HG03558 (cell line): ENCODE results near the gene RBM11.
"Not testable (repeated sequence)": the region's sequence is repeated elsewhere in the genome, so short reads cannot be mapped to it uniquely, and the experiment has no call there.

Experiments
- ATAC-seq: cut with Tn5 transposase; IDR thresholded peaks from one replicate; pipeline ENCODE4 v1.9.1; 2021; ENCODE audit warnings: moderate number of reproducible peaks; ENCODE audit not compliant: unreplicated experiment; ENCODE audit errors: extremely low read depth

Gene RBM11

GRCh38 chr21:14215971-14216641 lies at the start of gene RBM11:
Gene RBM11, plus strand, starts transcription at chr21:14216157. Its CDS starts 30 bp downstream, at chr21:14216187.
- ATAC-seq: peak; percentile 77

DNA sequence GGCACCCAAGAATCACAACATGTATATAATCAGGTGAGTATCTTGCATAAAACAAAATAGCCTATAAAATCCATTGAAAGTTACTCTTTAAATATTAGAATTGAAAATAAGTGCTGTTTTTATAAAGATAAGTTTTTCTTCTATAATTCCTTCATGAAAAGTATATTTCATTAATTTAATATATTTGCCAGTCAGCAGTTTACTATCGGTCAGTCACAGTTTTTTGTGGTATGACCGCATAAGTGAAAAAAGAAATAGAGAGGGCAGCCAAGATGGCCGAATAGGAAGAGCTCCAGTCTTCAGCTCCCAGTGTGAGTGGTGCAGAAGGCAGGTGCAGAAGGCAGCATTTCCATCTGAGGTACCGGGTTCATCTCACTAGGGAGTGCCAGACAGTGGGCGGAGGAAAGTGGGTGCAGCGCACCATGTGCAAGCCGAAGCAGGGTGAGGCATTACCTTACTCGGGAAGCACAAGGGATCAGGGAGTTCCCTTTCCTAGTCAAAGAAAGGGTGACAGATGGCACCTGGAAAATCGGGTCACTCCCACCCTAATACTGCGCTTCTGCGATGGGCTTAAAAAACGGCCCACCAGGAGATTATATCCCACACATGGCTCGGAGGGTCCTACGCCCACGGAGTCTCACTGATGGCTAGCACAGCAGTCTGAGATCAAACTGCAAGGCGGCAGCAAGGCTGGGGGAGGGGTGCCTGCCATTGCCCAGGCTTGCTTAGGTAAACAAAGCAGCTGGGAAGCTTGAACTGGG lies 49.3 kb upstream of the RBM11 start:
- ATAC-seq: not testable (repeated sequence)

DNA sequence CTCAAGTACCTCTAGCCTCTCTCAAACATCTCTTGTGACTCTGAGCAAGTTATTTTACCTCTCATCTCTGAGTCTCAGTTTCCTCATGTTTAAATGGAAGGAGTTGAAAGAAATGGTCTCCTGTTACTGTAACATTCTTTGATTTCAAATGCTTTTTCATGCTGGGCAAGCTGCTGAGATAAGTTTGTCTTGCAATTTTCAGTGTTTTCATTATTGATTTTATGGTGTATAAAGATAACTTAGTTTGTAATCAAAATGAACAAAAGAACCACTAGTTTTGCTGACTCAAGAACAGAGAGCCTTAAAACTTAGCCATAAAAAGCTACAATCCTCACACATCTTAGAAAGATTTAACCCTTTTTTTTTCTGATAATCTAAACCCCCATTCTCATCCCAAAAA lies 9.7 kb upstream of the RBM11 start:
- ATAC-seq: no peak

- ATAC-seq: no peak
Measured at GRCh38 chr21:14210738-14211137, 5.2 kb upstream of the RBM11 start, which contains the start of gene LIPI. Gene LIPI, minus strand, starts transcription at chr21:14210955. Its CDS starts 110 bp downstream, at chr21:14210845.

GRCh38 chr21:14213164-14213563 lies 2.8 kb upstream of the RBM11 start:
- no peak for ATAC-seq

- ATAC-seq: no peak
Measured at GRCh38 chr21:14223365-14223764, 7.4 kb downstream of the RBM11 start.

DNA sequence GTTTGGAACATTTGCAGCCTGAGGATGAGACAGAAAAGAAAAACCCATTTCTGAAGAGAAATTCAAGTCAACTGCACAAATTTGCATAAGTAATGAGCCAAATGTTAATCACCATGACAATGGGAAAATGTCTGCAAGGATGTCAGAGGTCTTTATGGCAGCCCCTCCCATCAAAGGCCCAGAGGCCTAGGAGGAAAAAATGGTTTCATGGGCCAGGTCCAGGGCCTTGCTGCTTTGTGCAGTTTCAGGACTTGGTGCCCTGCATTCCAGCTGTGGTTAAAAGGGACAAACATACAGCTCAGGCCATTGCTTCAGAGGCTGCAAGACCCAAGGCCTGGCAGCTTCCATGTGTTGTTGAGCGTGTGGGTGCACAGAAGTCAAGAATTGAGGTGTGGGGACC lies 13.4 kb downstream of the RBM11 start:
- no peak for ATAC-seq

DNA sequence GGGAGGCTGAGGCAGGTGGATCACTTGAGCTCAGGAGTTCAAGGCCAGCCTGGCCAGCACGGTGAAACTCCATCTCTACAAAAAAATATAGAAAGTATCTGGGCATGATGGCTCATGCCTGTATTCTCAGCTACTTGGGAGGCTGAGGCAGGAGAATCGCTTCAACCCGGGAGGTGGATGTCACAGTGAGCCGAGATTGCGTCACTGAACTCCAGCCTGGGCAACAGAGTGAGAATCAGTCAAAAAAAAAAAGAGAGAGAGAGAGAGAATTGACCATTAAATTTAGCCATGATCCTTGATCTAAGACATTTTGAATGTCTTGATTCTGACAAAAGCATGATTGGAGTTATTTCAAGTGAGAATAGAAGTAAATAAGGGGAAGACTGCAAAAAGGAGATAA lies 19.1 kb downstream of the RBM11 start:
- ATAC-seq: no peak

- no peak for ATAC-seq
Measured at GRCh38 chr21:14236180-14236579, 20.2 kb downstream of the RBM11 start.

DNA sequence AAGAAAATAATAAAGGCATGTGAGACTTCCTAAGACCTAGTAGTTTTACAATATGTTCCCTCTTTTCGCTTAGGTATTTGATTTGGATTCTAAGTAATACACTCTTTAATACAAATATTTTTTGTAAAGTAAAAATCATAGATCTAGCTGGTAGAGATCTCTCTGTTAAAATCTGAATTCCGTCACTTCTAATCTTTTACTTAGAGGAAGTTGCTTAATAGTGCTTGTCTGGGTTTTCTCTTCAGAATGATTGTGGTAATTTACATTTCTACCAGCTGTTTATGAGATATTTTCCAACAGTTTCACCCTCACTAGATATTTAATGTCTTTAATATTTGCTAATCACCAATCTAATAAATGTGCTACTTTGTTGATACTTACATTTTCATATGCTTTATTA lies 23.3 kb downstream of the RBM11 start:
- ATAC-seq: no peak

- no peak for ATAC-seq
Measured at GRCh38 chr21:14241297-14241696, 25.3 kb downstream of the RBM11 start.

GRCh38 chr21:14243461-14243860 lies 27.5 kb downstream of the RBM11 start:
- ATAC-seq: no peak

GRCh38 chr21:14243874-14244273 lies 27.9 kb downstream of the RBM11 start:
- ATAC-seq: no peak

DNA sequence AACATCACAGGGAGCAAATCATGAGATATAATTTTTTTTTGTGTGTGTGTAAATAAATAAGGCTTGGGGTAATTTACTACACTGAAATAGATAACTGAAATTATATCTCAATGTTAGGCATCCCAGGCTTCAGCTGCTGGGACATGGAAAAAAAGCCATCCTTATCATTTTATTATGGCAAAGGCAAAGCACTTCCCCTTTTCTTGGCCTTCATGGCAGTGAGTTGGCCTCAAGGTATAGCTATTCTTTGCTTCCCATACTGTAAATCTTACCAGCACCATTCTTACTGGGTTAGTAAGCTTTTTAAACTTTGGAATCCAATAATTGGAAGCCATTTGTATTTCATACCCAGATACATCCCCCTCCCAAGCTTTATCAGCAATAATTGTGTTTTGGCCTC lies 29.0 kb downstream of the RBM11 start:
- no peak for ATAC-seq

- no peak for ATAC-seq
Measured at GRCh38 chr21:14245711-14246110, 29.8 kb downstream of the RBM11 start.

GRCh38 chr21:14251336-14251735 lies 35.4 kb downstream of the RBM11 start:
- no peak for ATAC-seq

GRCh38 chr21:14259747-14260146 lies 43.8 kb downstream of the RBM11 start:
- no peak for ATAC-seq

DNA sequence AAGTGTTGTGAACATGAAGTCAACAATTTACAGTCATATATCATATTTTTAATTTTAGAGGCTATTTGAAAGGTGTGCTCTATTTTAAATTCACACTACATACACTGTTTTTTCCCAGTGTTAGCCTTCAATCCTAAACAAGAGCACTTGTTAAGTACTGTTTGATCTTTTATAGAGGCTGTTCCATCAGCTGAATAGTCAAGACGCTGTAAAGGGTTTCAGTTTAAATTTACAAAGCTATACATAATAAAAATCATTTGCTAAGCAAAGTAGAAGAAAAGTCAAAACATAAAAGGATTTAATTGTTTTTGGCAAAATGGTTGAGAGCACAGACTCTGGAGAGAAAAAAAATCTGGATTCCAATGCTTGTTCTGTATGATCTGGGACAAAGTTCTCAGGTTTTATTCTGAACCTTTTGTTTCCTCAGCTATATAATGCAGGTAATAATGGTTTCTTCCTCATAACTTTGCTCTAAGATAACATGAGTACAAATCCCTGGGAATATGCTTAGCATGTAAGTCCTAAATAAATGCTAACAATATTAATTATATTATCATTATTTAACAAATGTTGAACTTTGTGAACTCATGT lies 44.3 kb downstream of the RBM11 start:
- ATAC-seq: no peak

- no peak for ATAC-seq
Measured at GRCh38 chr21:14262039-14262438, 46.1 kb downstream of the RBM11 start.

GRCh38 chr21:14263879-14264278 lies 47.9 kb downstream of the RBM11 start:
- no peak for ATAC-seq

DNA sequence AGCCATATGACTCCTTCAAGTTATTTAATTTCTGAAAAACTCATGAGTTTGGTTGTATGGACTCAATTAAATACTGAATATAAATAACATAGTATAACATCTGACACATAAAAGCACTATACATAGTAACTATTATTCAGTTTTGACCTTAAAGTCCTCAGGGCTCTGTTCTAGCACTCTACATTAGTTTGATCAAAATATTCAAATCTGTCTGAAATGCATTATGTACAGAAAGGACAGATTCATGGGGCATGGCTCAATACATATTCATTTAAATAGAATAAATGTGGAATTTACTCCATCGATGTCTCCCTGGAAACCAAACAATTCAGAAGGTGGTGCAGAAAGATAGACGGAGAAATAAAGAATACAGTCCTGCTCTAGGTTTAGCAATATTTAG lies 49.1 kb downstream of the RBM11 start:
- ATAC-seq: no peak
